Measurements from ENCODE around the gene GATA5.

The GATA5 gene

GRCh38 chr20:62486484-62486883 is 10.7 kb upstream of the GATA5 start:
- no peaks in the 10 kb centered on the region for H3K9me3 ChIP-seq (ENCODE audit: low read length)
- H4K20me1 ChIP-seq (ENCODE audit: insufficient read depth, low read length) = no peaks in the 10 kb centered on the region
- no peak overlapping the region for H3K4me2 ChIP-seq (ENCODE audit: low read length)
- no peaks in the 10 kb centered on the region for H3K79me2 ChIP-seq (ENCODE audit: insufficient read depth, low read length)
- H2AFZ ChIP-seq (ENCODE audit: low read length) = no peak overlapping the region
- TF ChIP-seq EZH2 (IDR thresholded peaks at IDR 0.05; ENCODE audit: borderline replicate concordance, low read length) = no peak
- no peak overlapping the region for H3K9ac ChIP-seq (ENCODE audit: low read length)
- no peak overlapping the region for H3K27ac ChIP-seq (ENCODE audit: low read depth, low read length, poor library complexity, severe bottlenecking)
- H3K4me3 ChIP-seq (ENCODE audit: low read depth, low read length, poor library complexity, severe bottlenecking) = no peak overlapping the region
- H3K27me3 ChIP-seq (ENCODE audit: insufficient read depth, low read length) = peaks cover 4% of the 10 kb centered on the region; the same call in 1 of the 2 replicates
- no peaks in the 10 kb centered on the region for H3K9me2 ChIP-seq (ENCODE audit: low read depth, low read length)
- H3F3A ChIP-seq (ENCODE audit: insufficient read depth, low read length) = no peaks in the 10 kb centered on the region
- H3K4me1 ChIP-seq (ENCODE audit: insufficient read depth, low read length, severe bottlenecking) = no peaks in the 10 kb centered on the region
- no peaks in the 10 kb centered on the region for H3K36me3 ChIP-seq (ENCODE audit: insufficient read depth, low read length)

DNA sequence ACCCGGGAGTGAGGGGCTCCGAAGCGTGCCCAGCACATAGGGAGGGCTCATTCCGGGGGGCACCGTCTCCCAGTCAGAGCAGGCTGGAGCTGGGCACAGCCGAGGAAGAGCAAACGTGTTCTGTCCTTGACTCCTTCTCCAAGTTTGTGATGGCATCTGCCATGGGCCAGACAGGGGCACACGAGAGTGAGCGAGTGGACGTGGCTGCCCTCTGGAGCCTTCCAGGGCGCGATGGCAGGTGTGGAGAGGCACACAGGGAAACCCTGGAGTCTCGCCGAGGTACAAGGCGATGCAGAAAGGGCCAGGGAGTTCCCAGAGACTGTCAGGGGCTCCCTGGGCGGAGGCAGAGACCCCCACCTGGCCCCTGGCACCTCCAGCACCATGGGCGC is 9.9 kb upstream of the GATA5 start:
- TF ChIP-seq, protein P1, sequence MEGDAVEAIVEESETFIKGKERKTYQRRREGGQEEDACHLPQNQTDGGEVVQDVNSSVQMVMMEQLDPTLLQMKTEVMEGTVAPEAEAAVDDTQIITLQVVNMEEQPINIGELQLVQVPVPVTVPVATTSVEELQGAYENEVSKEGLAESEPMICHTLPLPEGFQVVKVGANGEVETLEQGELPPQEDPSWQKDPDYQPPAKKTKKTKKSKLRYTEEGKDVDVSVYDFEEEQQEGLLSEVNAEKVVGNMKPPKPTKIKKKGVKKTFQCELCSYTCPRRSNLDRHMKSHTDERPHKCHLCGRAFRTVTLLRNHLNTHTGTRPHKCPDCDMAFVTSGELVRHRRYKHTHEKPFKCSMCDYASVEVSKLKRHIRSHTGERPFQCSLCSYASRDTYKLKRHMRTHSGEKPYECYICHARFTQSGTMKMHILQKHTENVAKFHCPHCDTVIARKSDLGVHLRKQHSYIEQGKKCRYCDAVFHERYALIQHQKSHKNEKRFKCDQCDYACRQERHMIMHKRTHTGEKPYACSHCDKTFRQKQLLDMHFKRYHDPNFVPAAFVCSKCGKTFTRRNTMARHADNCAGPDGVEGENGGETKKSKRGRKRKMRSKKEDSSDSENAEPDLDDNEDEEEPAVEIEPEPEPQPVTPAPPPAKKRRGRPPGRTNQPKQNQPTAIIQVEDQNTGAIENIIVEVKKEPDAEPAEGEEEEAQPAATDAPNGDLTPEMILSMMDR (IDR thresholded peaks at IDR 0.05; ENCODE audit: low read length) = no peak
- TF ChIP-seq EZH2 (IDR thresholded peaks at IDR 0.05; ENCODE audit: borderline replicate concordance, low read length) = no peak
- no peaks in the 10 kb centered on the region for H3K9me3 ChIP-seq (ENCODE audit: low read length)
- H3K27me3 ChIP-seq (ENCODE audit: insufficient read depth, low read length) = no peaks in the 10 kb centered on the region; the same call in 1 of the 2 replicates
- no peak overlapping the region for H3K4me3 ChIP-seq (ENCODE audit: low read depth, low read length, poor library complexity, severe bottlenecking)
- no peak overlapping the region for H3K4me2 ChIP-seq (ENCODE audit: low read length)
- no peaks in the 10 kb centered on the region for H3K79me2 ChIP-seq (ENCODE audit: insufficient read depth, low read length)
- H3K36me3 ChIP-seq (ENCODE audit: insufficient read depth, low read length) = no peaks in the 10 kb centered on the region
- H3K9me2 ChIP-seq (ENCODE audit: low read depth, low read length) = no peaks in the 10 kb centered on the region
- no peak overlapping the region for H3K9ac ChIP-seq (ENCODE audit: low read length)
- no peaks in the 10 kb centered on the region for H4K20me1 ChIP-seq (ENCODE audit: insufficient read depth, low read length)
- H3K27ac ChIP-seq (ENCODE audit: low read depth, low read length, poor library complexity, severe bottlenecking) = no peak overlapping the region
- no peaks in the 10 kb centered on the region for H3K4me1 ChIP-seq (ENCODE audit: insufficient read depth, low read length, severe bottlenecking)
- H3F3A ChIP-seq (ENCODE audit: insufficient read depth, low read length) = no peaks in the 10 kb centered on the region
- no peak overlapping the region for H2AFZ ChIP-seq (ENCODE audit: low read length)

GRCh38 chr20:62485062-62485700 is 9.4 kb upstream of the GATA5 start:
- no peak overlapping the region for H2AFZ ChIP-seq (ENCODE audit: low read length)
- H3K4me2 ChIP-seq (ENCODE audit: low read length) = no peak overlapping the region
- H3K4me3 ChIP-seq (ENCODE audit: low read depth, low read length, poor library complexity, severe bottlenecking) = no peak overlapping the region
- H3K9me3 ChIP-seq (ENCODE audit: low read length) = no peaks in the 10 kb centered on the region
- no peaks in the 10 kb centered on the region for H3K9me2 ChIP-seq (ENCODE audit: low read depth, low read length)
- H3K79me2 ChIP-seq (ENCODE audit: insufficient read depth, low read length) = no peaks in the 10 kb centered on the region
- no peak overlapping the region for H3K27ac ChIP-seq (ENCODE audit: low read depth, low read length, poor library complexity, severe bottlenecking)
- no peaks in the 10 kb centered on the region for H3K36me3 ChIP-seq (ENCODE audit: insufficient read depth, low read length)
- no peaks in the 10 kb centered on the region for H3F3A ChIP-seq (ENCODE audit: insufficient read depth, low read length)
- TF ChIP-seq EZH2 (IDR thresholded peaks at IDR 0.05; ENCODE audit: borderline replicate concordance, low read length) = no peak
- H4K20me1 ChIP-seq (ENCODE audit: insufficient read depth, low read length) = no peaks in the 10 kb centered on the region
- no peak overlapping the region for H3K9ac ChIP-seq (ENCODE audit: low read length)
- H3K27me3 ChIP-seq (ENCODE audit: insufficient read depth, low read length) = no peaks in the 10 kb centered on the region; the same call in 1 of the 2 replicates
- no peaks in the 10 kb centered on the region for H3K4me1 ChIP-seq (ENCODE audit: insufficient read depth, low read length, severe bottlenecking)

GRCh38 chr20:62484478-62484877 is 8.7 kb upstream of the GATA5 start:
- no peaks in the 10 kb centered on the region; the same call in 1 of the 2 replicates for H3K27me3 ChIP-seq (ENCODE audit: insufficient read depth, low read length)
- no peak overlapping the region for H2AFZ ChIP-seq (ENCODE audit: low read length)
- no peaks in the 10 kb centered on the region for H4K20me1 ChIP-seq (ENCODE audit: insufficient read depth, low read length)
- no peaks in the 10 kb centered on the region for H3K36me3 ChIP-seq (ENCODE audit: insufficient read depth, low read length)
- no peaks in the 10 kb centered on the region for H3K4me1 ChIP-seq (ENCODE audit: insufficient read depth, low read length, severe bottlenecking)
- no peaks in the 10 kb centered on the region for H3F3A ChIP-seq (ENCODE audit: insufficient read depth, low read length)
- no peaks in the 10 kb centered on the region for H3K9me3 ChIP-seq (ENCODE audit: low read length)
- no peaks in the 10 kb centered on the region for H3K79me2 ChIP-seq (ENCODE audit: insufficient read depth, low read length)
- H3K4me3 ChIP-seq (ENCODE audit: low read depth, low read length, poor library complexity, severe bottlenecking) = no peak overlapping the region
- TF ChIP-seq, protein P1 (IDR thresholded peaks at IDR 0.05; ENCODE audit: low read length) = no peak
- TF ChIP-seq EZH2 (IDR thresholded peaks at IDR 0.05; ENCODE audit: borderline replicate concordance, low read length) = no peak
- no peaks in the 10 kb centered on the region for H3K9me2 ChIP-seq (ENCODE audit: low read depth, low read length)
- H3K4me2 ChIP-seq (ENCODE audit: low read length) = no peak overlapping the region
- H3K9ac ChIP-seq (ENCODE audit: low read length) = no peak overlapping the region
- H3K27ac ChIP-seq (ENCODE audit: low read depth, low read length, poor library complexity, severe bottlenecking) = no peak overlapping the region
